ENCODE results near the gene ZEB1.
"Not testable (repeated sequence)": the region's sequence is repeated elsewhere in the genome, so short reads cannot be mapped to it uniquely, and the experiment has no call there.

The ZEB1 gene

GRCh38 chr10:31358688-31359330 is 39.8 kb downstream of the ZEB1 start:
- Histone ChIP-seq H3K4me2 (ENCODE audit: low read length) (no peak overlapping the region), H3K27me3 (ENCODE audit: control insufficient read depth, low read length) (no peaks in the 10 kb centered on the region), H3K9me2 (replicated peaks; ENCODE audit: control insufficient read depth, low read length) (no peaks in the 10 kb centered on the region), H3K27ac (ENCODE audit: low read depth, low read length) (no peak overlapping the region), H3K79me2 (ENCODE audit: control insufficient read depth, low read length) (peaks cover 71% of the 10 kb centered on the region), H3K36me3 (ENCODE audit: control insufficient read depth, low read length) (peaks cover 11% of the 10 kb centered on the region), H3F3A (ENCODE audit: control insufficient read depth, insufficient read depth) (no peaks in the 10 kb centered on the region), H3K9me3 (ENCODE audit: control insufficient read depth, insufficient read depth, low read length) (no peaks in the 10 kb centered on the region; the same call in 1 of the 2 replicates), H3K4me3 (ENCODE audit: low read length) (no peak overlapping the region), H4K20me1 (ENCODE audit: control insufficient read depth, insufficient read depth, low read depth, low read length) (no peaks in the 10 kb centered on the region), H3K4me1 (ENCODE audit: control insufficient read depth, low read length) (no peaks in the 10 kb centered on the region)
- no peak for TF ChIP-seq CTCF (IDR thresholded peaks at IDR 0.05; ENCODE audit: low read depth, low read length, poor library complexity, severe bottlenecking)
- TF ChIP-seq EZH2phosphoT487 (IDR thresholded peaks at IDR 0.05; ENCODE audit: borderline replicate concordance, low read length): no peak

GRCh38 chr10:31359979-31360378 is 41.0 kb downstream of the ZEB1 start:
- Histone ChIP-seq H3K4me2 (ENCODE audit: low read length) (no peak overlapping the region), H3K4me3 (ENCODE audit: low read length) (no peak overlapping the region), H3F3A (ENCODE audit: control insufficient read depth, insufficient read depth) (no peaks in the 10 kb centered on the region), H3K9me3 (ENCODE audit: control insufficient read depth, insufficient read depth, low read length) (no peaks in the 10 kb centered on the region; the same call in 1 of the 2 replicates), H4K20me1 (ENCODE audit: control insufficient read depth, insufficient read depth, low read depth, low read length) (no peaks in the 10 kb centered on the region), H3K79me2 (ENCODE audit: control insufficient read depth, low read length) (peaks cover 60% of the 10 kb centered on the region), H3K9me2 (replicated peaks; ENCODE audit: control insufficient read depth, low read length) (no peaks in the 10 kb centered on the region), H3K27me3 (ENCODE audit: control insufficient read depth, low read length) (no peaks in the 10 kb centered on the region), H3K36me3 (ENCODE audit: control insufficient read depth, low read length) (peaks cover 11% of the 10 kb centered on the region), H3K4me1 (ENCODE audit: control insufficient read depth, low read length) (no peaks in the 10 kb centered on the region), H3K27ac (ENCODE audit: low read depth, low read length) (no peak overlapping the region)
- no peak for TF ChIP-seq CTCF (IDR thresholded peaks at IDR 0.05; ENCODE audit: low read depth, low read length, poor library complexity, severe bottlenecking)
- TF ChIP-seq EZH2phosphoT487 (IDR thresholded peaks at IDR 0.05; ENCODE audit: borderline replicate concordance, low read length): no peak

GRCh38 chr10:31361475-31361874 is 42.5 kb downstream of the ZEB1 start:
- Histone ChIP-seq H3K36me3 (ENCODE audit: control insufficient read depth, low read length) (peaks cover 11% of the 10 kb centered on the region), H3K79me2 (ENCODE audit: control insufficient read depth, low read length) (peaks cover 55% of the 10 kb centered on the region)
- H3K9me2 ChIP-seq (replicated peaks; ENCODE audit: control insufficient read depth, low read length); H3K4me3 ChIP-seq (ENCODE audit: low read length); H3K9me3 ChIP-seq (ENCODE audit: control insufficient read depth, insufficient read depth, low read length); H3K27me3 ChIP-seq (ENCODE audit: control insufficient read depth, low read length); H3F3A ChIP-seq (ENCODE audit: control insufficient read depth, insufficient read depth); H3K27ac ChIP-seq (ENCODE audit: low read depth, low read length); H3K4me2 ChIP-seq (ENCODE audit: low read length); H3K4me1 ChIP-seq (ENCODE audit: control insufficient read depth, low read length); H4K20me1 ChIP-seq (ENCODE audit: control insufficient read depth, insufficient read depth, low read depth, low read length): not testable (repeated sequence)

GRCh38 chr10:31362023-31362641 is 43.1 kb downstream of the ZEB1 start:
- Histone ChIP-seq H3K4me2 (ENCODE audit: low read length) (no peak overlapping the region), H3K27me3 (ENCODE audit: control insufficient read depth, low read length) (no peaks in the 10 kb centered on the region), H3K4me3 (ENCODE audit: low read length) (no peak overlapping the region), H3K9me3 (ENCODE audit: control insufficient read depth, insufficient read depth, low read length) (no peaks in the 10 kb centered on the region; the same call in 1 of the 2 replicates), H3K4me1 (ENCODE audit: control insufficient read depth, low read length) (no peaks in the 10 kb centered on the region), H3K27ac (ENCODE audit: low read depth, low read length) (no peak overlapping the region), H3F3A (ENCODE audit: control insufficient read depth, insufficient read depth) (no peaks in the 10 kb centered on the region), H4K20me1 (ENCODE audit: control insufficient read depth, insufficient read depth, low read depth, low read length) (no peaks in the 10 kb centered on the region), H3K79me2 (ENCODE audit: control insufficient read depth, low read length) (peaks cover 55% of the 10 kb centered on the region), H3K36me3 (ENCODE audit: control insufficient read depth, low read length) (peaks cover 11% of the 10 kb centered on the region), H3K9me2 (replicated peaks; ENCODE audit: control insufficient read depth, low read length) (no peaks in the 10 kb centered on the region)
- no peak for TF ChIP-seq CTCF (IDR thresholded peaks at IDR 0.05; ENCODE audit: low read depth, low read length, poor library complexity, severe bottlenecking)
- TF ChIP-seq EZH2phosphoT487 (IDR thresholded peaks at IDR 0.05; ENCODE audit: borderline replicate concordance, low read length): no peak

GRCh38 chr10:31363696-31364095 is 44.7 kb downstream of the ZEB1 start:
- H3K9me3 ChIP-seq (ENCODE audit: control insufficient read depth, insufficient read depth, low read length); H3K9me2 ChIP-seq (replicated peaks; ENCODE audit: control insufficient read depth, low read length); H4K20me1 ChIP-seq (ENCODE audit: control insufficient read depth, insufficient read depth, low read depth, low read length); H3K27ac ChIP-seq (ENCODE audit: low read depth, low read length); H3K4me2 ChIP-seq (ENCODE audit: low read length); H3K27me3 ChIP-seq (ENCODE audit: control insufficient read depth, low read length); H3K4me3 ChIP-seq (ENCODE audit: low read length); H3K4me1 ChIP-seq (ENCODE audit: control insufficient read depth, low read length); H3F3A ChIP-seq (ENCODE audit: control insufficient read depth, insufficient read depth): not testable (repeated sequence)
- Histone ChIP-seq H3K79me2 (ENCODE audit: control insufficient read depth, low read length) (peaks cover 54% of the 10 kb centered on the region), H3K36me3 (ENCODE audit: control insufficient read depth, low read length) (peaks cover 11% of the 10 kb centered on the region)

Measured in DOHH2 (cell line).